Measurements from ENCODE around the gene STK39.

- TF ChIP-seq CTCF (IDR thresholded peaks at IDR 0.05) (no peak), EZH2 (IDR thresholded peaks at IDR 0.05; ENCODE audit: borderline replicate concordance, insufficient read depth, low read depth, low read length, poor library complexity, severe bottlenecking) (no peak)
Observed at GRCh38 chr2:168165397-168165796, 82.0 kb downstream of the STK39 start.

Data from B cell (primary cell).